ENCODE data around the gene CSF2. TPM values are rescaled to one million over a fixed set of nuclear protein-coding genes. Genes with fewer than 3 reads are reported as not detected.

The CSF2 gene
- total and polyA plus RNA-seq, 2 donors (not counting 1 experiment from before 2014, with no cell fraction given): not detected

DNA sequence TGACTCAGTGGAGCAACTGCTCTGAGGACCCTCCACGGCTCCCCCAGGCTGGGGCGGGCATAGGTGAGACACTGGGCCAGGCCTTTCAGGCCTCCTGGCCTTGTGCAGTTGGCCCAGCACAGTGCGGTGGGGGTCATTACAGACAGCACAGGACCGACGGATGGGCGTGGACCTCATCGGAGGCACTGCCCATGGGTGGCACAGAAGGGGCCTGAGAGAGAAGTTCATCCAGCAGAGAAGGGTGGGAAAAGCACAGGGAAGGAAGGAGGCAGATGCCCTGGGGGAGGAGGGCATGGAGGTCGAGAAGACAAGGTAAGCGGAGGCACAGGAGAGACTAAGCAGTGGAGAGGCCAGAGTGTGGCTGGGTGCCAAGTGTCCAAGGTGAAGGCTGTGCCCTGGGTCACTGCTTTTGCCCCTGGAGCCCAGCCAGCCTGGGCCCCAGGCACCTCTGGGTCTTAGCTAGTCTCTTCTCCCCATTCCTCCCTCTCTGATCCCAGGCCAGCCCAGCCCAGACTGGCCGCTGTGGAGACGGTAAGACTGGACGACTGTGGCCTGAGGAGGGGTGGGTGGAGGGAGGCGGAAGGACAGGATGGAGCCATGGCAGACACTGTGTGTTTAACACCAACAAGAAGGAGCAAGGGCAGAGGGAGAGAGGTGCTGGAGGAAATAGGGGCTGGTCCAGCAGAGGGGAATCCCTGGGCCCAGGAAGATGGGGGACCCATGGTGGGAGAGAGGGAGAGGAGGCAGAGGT, 7.5 kb upstream of the CSF2 start:
- no peaks in the 10 kb centered on the region for H3K27me3 ChIP-seq (replicated peaks in 1 of 4; ENCODE audit: control extremely low read depth in 1 of 4, control insufficient read depth in 3 of 4, insufficient read depth in 4 of 4, low read length in 3 of 4)
- DNase-seq (no peak), ATAC-seq (ENCODE audit: low read depth) (no peak)
- CTCF ChIA-PET: interaction anchor here (1.0 to 2.1 kb wide), 7 partner anchors 18 to 476 kb away, joined by 3 to 6 read pairs (median 4); no protein-coding TSS in a partner anchor
- H4K20me1 ChIP-seq (ENCODE audit: control insufficient read depth, insufficient read depth, low read length, poor library complexity, severe bottlenecking): no peaks in the 10 kb centered on the region
- intact Hi-C loops (cut with micrococcal nuclease): loop anchor here (1.0 to 5.0 kb wide), 4 partner anchors 37 to 171 kb away; no protein-coding TSS in a partner anchor
- no peak overlapping the region for H3K27ac ChIP-seq (ENCODE audit: low read length in 2 of 2)
- Mint-ChIP-seq H3K9me3 (ENCODE audit: insufficient read depth) (no peaks in the 10 kb centered on the region), H3K27ac (no peak overlapping the region), H3K4me1 (peaks cover 3% of the 10 kb centered on the region), H3K4me3 (no peak overlapping the region), H3K27me3 (no peaks in the 10 kb centered on the region)
- no peaks in the 10 kb centered on the region for H3K79me2 ChIP-seq (ENCODE audit: control insufficient read depth, insufficient read depth, low read length)
- H3K36me3 ChIP-seq (replicated peaks in 1 of 2; ENCODE audit: control extremely low read depth in 1 of 2, control insufficient read depth in 1 of 2, extremely low read depth in 1 of 2, insufficient read depth in 2 of 2, low read length in 1 of 2): no peaks in the 10 kb centered on the region
- H3K9ac ChIP-seq (ENCODE audit: low read length): no peak overlapping the region
- no peak overlapping the region for H2AFZ ChIP-seq (ENCODE audit: insufficient read depth, low read depth, low read length, poor library complexity, severe bottlenecking)
- H3K4me3 ChIP-seq (ENCODE audit: control extremely low read depth in 1 of 5, extremely low read depth in 1 of 5, insufficient read depth in 1 of 5, low read depth in 2 of 5, low read length in 4 of 5): no peak overlapping the region
- H3K4me2 ChIP-seq (replicated peaks; ENCODE audit: low read depth, low read length, poor library complexity, severe bottlenecking): no peak overlapping the region
- no peaks in the 10 kb centered on the region for H3K9me3 ChIP-seq (ENCODE audit: control extremely low read depth in 1 of 3, control insufficient read depth in 2 of 3, insufficient read depth in 1 of 3, low read length in 2 of 3)
- peaks cover 0 to 7% of the 10 kb centered on the region in 2 donors for H3K4me1 ChIP-seq (ENCODE audit: control insufficient read depth in 2 of 2, insufficient read depth in 2 of 2, low read length in 2 of 2)
- WGBS (ENCODE audit: insufficient coverage): 98% methylated on average over 12 of the region's 13 CpGs
- POLR2A ChIA-PET: no interaction called here
- no peak for TF ChIP-seq EZH2 (IDR thresholded peaks at IDR 0.05; ENCODE audit: borderline replicate concordance, insufficient read depth, low read depth, low read length, poor library complexity, severe bottlenecking)
- TF ChIP-seq, protein P1, sequence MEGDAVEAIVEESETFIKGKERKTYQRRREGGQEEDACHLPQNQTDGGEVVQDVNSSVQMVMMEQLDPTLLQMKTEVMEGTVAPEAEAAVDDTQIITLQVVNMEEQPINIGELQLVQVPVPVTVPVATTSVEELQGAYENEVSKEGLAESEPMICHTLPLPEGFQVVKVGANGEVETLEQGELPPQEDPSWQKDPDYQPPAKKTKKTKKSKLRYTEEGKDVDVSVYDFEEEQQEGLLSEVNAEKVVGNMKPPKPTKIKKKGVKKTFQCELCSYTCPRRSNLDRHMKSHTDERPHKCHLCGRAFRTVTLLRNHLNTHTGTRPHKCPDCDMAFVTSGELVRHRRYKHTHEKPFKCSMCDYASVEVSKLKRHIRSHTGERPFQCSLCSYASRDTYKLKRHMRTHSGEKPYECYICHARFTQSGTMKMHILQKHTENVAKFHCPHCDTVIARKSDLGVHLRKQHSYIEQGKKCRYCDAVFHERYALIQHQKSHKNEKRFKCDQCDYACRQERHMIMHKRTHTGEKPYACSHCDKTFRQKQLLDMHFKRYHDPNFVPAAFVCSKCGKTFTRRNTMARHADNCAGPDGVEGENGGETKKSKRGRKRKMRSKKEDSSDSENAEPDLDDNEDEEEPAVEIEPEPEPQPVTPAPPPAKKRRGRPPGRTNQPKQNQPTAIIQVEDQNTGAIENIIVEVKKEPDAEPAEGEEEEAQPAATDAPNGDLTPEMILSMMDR (IDR thresholded peaks at IDR 0.05): no peak

DNA sequence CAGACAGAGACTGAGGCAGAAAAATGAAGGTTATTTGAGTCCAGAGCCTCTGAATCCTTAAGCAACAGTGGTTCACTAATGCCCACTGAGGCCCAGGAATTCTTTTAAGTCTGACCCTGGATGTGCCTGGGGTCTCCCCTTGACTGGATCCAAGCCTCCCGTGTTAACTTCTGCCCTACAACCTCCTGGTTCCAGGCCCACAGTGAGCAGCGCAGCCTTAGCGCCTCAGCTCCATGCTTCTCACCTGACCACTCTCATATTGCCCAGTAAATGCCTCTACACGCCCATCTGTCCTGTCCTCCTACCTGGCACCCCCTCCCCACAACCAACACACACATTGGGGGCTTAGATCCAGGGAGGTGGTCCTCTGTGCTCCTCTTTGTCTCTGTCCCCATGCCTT, 6.7 kb upstream of the CSF2 start:
- H3K4me1 Mint-ChIP-seq: peaks cover 3% of the 10 kb centered on the region

More for the DNA sequence above, 6.7 kb upstream of the CSF2 start:
- no peak overlapping the region for H3K4me3 ChIP-seq (ENCODE audit: control extremely low read depth in 1 of 5, extremely low read depth in 1 of 5, insufficient read depth in 1 of 5, low read depth in 2 of 5, low read length in 4 of 5)
- no peak overlapping the region for H3K27ac Mint-ChIP-seq
- DNase-seq: no peak
- no peaks in the 10 kb centered on the region for H3K27me3 ChIP-seq (replicated peaks in 1 of 4; ENCODE audit: control extremely low read depth in 1 of 4, control insufficient read depth in 3 of 4, insufficient read depth in 4 of 4, low read length in 3 of 4)
- no peaks in the 10 kb centered on the region for H3K9me3 ChIP-seq (ENCODE audit: control extremely low read depth in 1 of 3, control insufficient read depth in 2 of 3, insufficient read depth in 1 of 3, low read length in 2 of 3)
- TF ChIP-seq, protein P1 (IDR thresholded peaks at IDR 0.05): no peak
- TF ChIP-seq EZH2 (IDR thresholded peaks at IDR 0.05; ENCODE audit: borderline replicate concordance, insufficient read depth, low read depth, low read length, poor library complexity, severe bottlenecking): no peak
- no peaks in the 10 kb centered on the region for H3K79me2 ChIP-seq (ENCODE audit: control insufficient read depth, insufficient read depth, low read length)
- H3K4me3 Mint-ChIP-seq: no peak overlapping the region
- H4K20me1 ChIP-seq (ENCODE audit: control insufficient read depth, insufficient read depth, low read length, poor library complexity, severe bottlenecking): no peaks in the 10 kb centered on the region
- ATAC-seq (ENCODE audit: low read depth): no peak
- H3K9ac ChIP-seq (ENCODE audit: low read length): no peak overlapping the region
- no peaks in the 10 kb centered on the region for H3K36me3 ChIP-seq (replicated peaks in 1 of 2; ENCODE audit: control extremely low read depth in 1 of 2, control insufficient read depth in 1 of 2, extremely low read depth in 1 of 2, insufficient read depth in 2 of 2, low read length in 1 of 2)
- WGBS (ENCODE audit: insufficient coverage): 96% methylated on average over 4 of the region's 4 CpGs
- CTCF ChIA-PET: interaction anchor here (1.0 to 1.4 kb wide), 3 partner anchors 18 to 477 kb away, joined by 3 to 6 read pairs (median 4); no protein-coding TSS in a partner anchor
- no peak overlapping the region for H2AFZ ChIP-seq (ENCODE audit: insufficient read depth, low read depth, low read length, poor library complexity, severe bottlenecking)
- peaks cover 0 to 7% of the 10 kb centered on the region in 2 donors for H3K4me1 ChIP-seq (ENCODE audit: control insufficient read depth in 2 of 2, insufficient read depth in 2 of 2, low read length in 2 of 2)
- H3K9me3 Mint-ChIP-seq (ENCODE audit: insufficient read depth): no peaks in the 10 kb centered on the region
- no peaks in the 10 kb centered on the region for H3K27me3 Mint-ChIP-seq
- POLR2A ChIA-PET: no interaction called here
- intact Hi-C loops (cut with micrococcal nuclease): loop anchor here (5.0 kb wide), 1 partner anchor 170 kb away; no protein-coding TSS in a partner anchor
- H3K4me2 ChIP-seq (replicated peaks; ENCODE audit: low read depth, low read length, poor library complexity, severe bottlenecking): no peak overlapping the region
- H3K27ac ChIP-seq (ENCODE audit: low read length in 2 of 2): no peak overlapping the region

All from B cell (primary cell).